HEK293 (cell line): ENCODE measurements around the gene STARD3.

Experiments
- GLIS1 ChIP-seq: fragments of 450-650 bp; formaldehyde crosslinking; IDR thresholded peaks from 2 replicates; pipeline ENCODE4 v1.5.1; 2016; ENCODE audit warnings: missing biosample characterization, missing genetic modification characterization
- KLF16 ChIP-seq: fragments of 450-650 bp; formaldehyde crosslinking; IDR thresholded peaks from 2 replicates; pipeline ENCODE4 v1.5.1; 2017; ENCODE audit warnings: missing biosample characterization, missing genetic modification characterization
- MYNN ChIP-seq: fragments of 450-650 bp; formaldehyde crosslinking; IDR thresholded peaks from 2 replicates; pipeline ENCODE4 v1.5.1; 2016; ENCODE audit warnings: missing biosample characterization, missing genetic modification characterization, borderline replicate concordance
- ZNF335 ChIP-seq: fragments of 450-650 bp; formaldehyde crosslinking; conservative IDR thresholded peaks from 2 replicates; pipeline ENCODE4 v1.5.1; 2016; ENCODE audit warnings: missing biosample characterization, missing genetic modification characterization
- ZNF350 ChIP-seq: fragments of 450-650 bp; formaldehyde crosslinking; IDR thresholded peaks from 2 replicates; pipeline ENCODE4 v1.5.0; 2017; ENCODE audit warnings: missing biosample characterization, mild to moderate bottlenecking, missing genetic modification characterization
- ZNF416 ChIP-seq: fragments of 450-650 bp; formaldehyde crosslinking; IDR thresholded peaks from 2 replicates; pipeline ENCODE4 v1.5.1; 2016; ENCODE audit warnings: missing biosample characterization, missing genetic modification characterization
- ZNF785 ChIP-seq: fragments of 450-650 bp; formaldehyde crosslinking; IDR thresholded peaks from 2 replicates; pipeline ENCODE4 v1.5.1; 2016; ENCODE audit warnings: missing biosample characterization, missing genetic modification characterization
- TF ChIP-seq, protein P1 (sequence below): fragments of 450-650 bp; formaldehyde crosslinking; IDR thresholded peaks from 2 replicates; pipeline ENCODE4 v1.5.1; 2016; ENCODE audit warnings: missing biosample characterization, missing genetic modification characterization
- TF ChIP-seq, protein P2 (sequence below): fragments of 450-650 bp; formaldehyde crosslinking; IDR thresholded peaks from 2 replicates; pipeline ENCODE4 v1.5.1; 2017; ENCODE audit warnings: missing biosample characterization, missing genetic modification characterization
- TF ChIP-seq, protein P3 (sequence below): fragments of 450-650 bp; formaldehyde crosslinking; IDR thresholded peaks from 2 replicates; pipeline ENCODE4 v1.5.1; 2017; ENCODE audit warnings: missing biosample characterization, missing genetic modification characterization
- TF ChIP-seq, protein P4 (sequence below): fragments of 450-650 bp; formaldehyde crosslinking; IDR thresholded peaks from 2 replicates; pipeline ENCODE4 v1.5.1; 2016; ENCODE audit warnings: missing biosample characterization, missing genetic modification characterization
- TF ChIP-seq, protein P5 (sequence below): fragments of 450-650 bp; formaldehyde crosslinking; IDR thresholded peaks from 2 replicates; pipeline ENCODE4 v1.5.1; 2016; ENCODE audit warnings: missing biosample characterization, missing genetic modification characterization
- TF ChIP-seq, protein P6 (sequence below): fragments of 450-650 bp; formaldehyde crosslinking; IDR thresholded peaks from 2 replicates; pipeline ENCODE4 v1.5.1; 2016; ENCODE audit warnings: missing biosample characterization, missing genetic modification characterization

DNA sequence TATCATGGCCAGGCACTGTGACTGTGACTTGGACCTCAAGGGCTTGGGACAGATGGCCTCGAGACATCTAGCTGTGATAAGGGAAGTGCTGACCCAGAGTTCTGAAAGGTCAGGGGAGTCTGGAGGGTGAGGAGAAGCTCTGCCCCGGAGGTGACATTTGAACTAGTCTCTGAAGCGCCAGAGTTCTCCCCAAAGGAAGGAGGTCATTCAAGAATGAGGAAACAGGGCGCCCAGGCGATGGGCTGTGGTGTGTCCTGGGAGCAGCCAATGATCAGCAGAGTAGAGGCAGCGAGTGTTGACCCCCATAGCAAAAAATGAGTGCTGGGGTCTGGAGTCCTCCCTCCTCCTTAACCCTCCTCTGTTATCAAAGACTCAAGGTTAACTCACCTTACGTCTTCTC is 4.9 kb downstream of the STARD3 start:
- TF ChIP-seq ZNF785, result no peak
- TF ChIP-seq, protein P1, sequence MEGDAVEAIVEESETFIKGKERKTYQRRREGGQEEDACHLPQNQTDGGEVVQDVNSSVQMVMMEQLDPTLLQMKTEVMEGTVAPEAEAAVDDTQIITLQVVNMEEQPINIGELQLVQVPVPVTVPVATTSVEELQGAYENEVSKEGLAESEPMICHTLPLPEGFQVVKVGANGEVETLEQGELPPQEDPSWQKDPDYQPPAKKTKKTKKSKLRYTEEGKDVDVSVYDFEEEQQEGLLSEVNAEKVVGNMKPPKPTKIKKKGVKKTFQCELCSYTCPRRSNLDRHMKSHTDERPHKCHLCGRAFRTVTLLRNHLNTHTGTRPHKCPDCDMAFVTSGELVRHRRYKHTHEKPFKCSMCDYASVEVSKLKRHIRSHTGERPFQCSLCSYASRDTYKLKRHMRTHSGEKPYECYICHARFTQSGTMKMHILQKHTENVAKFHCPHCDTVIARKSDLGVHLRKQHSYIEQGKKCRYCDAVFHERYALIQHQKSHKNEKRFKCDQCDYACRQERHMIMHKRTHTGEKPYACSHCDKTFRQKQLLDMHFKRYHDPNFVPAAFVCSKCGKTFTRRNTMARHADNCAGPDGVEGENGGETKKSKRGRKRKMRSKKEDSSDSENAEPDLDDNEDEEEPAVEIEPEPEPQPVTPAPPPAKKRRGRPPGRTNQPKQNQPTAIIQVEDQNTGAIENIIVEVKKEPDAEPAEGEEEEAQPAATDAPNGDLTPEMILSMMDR (tag by site-specific recombination), result no peak
- no peak for TF ChIP-seq MYNN (tag by site-specific recombination)
- no peak for TF ChIP-seq ZNF350 (tag by site-specific recombination)
- TF ChIP-seq, protein P2, sequence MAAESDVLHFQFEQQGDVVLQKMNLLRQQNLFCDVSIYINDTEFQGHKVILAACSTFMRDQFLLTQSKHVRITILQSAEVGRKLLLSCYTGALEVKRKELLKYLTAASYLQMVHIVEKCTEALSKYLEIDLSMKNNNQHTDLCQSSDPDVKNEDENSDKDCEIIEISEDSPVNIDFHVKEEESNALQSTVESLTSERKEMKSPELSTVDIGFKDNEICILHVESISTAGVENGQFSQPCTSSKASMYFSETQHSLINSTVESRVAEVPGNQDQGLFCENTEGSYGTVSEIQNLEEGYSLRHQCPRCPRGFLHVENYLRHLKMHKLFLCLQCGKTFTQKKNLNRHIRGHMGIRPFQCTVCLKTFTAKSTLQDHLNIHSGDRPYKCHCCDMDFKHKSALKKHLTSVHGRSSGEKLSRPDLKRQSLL, result no peak
- no peak for TF ChIP-seq KLF16
- TF ChIP-seq, protein P3, sequence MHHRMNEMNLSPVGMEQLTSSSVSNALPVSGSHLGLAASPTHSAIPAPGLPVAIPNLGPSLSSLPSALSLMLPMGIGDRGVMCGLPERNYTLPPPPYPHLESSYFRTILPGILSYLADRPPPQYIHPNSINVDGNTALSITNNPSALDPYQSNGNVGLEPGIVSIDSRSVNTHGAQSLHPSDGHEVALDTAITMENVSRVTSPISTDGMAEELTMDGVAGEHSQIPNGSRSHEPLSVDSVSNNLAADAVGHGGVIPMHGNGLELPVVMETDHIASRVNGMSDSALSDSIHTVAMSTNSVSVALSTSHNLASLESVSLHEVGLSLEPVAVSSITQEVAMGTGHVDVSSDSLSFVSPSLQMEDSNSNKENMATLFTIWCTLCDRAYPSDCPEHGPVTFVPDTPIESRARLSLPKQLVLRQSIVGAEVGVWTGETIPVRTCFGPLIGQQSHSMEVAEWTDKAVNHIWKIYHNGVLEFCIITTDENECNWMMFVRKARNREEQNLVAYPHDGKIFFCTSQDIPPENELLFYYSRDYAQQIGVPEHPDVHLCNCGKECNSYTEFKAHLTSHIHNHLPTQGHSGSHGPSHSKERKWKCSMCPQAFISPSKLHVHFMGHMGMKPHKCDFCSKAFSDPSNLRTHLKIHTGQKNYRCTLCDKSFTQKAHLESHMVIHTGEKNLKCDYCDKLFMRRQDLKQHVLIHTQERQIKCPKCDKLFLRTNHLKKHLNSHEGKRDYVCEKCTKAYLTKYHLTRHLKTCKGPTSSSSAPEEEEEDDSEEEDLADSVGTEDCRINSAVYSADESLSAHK (tag by site-specific recombination), result no peak
- TF ChIP-seq GLIS1 (tag by site-specific recombination), result no peak
- TF ChIP-seq, protein P4, sequence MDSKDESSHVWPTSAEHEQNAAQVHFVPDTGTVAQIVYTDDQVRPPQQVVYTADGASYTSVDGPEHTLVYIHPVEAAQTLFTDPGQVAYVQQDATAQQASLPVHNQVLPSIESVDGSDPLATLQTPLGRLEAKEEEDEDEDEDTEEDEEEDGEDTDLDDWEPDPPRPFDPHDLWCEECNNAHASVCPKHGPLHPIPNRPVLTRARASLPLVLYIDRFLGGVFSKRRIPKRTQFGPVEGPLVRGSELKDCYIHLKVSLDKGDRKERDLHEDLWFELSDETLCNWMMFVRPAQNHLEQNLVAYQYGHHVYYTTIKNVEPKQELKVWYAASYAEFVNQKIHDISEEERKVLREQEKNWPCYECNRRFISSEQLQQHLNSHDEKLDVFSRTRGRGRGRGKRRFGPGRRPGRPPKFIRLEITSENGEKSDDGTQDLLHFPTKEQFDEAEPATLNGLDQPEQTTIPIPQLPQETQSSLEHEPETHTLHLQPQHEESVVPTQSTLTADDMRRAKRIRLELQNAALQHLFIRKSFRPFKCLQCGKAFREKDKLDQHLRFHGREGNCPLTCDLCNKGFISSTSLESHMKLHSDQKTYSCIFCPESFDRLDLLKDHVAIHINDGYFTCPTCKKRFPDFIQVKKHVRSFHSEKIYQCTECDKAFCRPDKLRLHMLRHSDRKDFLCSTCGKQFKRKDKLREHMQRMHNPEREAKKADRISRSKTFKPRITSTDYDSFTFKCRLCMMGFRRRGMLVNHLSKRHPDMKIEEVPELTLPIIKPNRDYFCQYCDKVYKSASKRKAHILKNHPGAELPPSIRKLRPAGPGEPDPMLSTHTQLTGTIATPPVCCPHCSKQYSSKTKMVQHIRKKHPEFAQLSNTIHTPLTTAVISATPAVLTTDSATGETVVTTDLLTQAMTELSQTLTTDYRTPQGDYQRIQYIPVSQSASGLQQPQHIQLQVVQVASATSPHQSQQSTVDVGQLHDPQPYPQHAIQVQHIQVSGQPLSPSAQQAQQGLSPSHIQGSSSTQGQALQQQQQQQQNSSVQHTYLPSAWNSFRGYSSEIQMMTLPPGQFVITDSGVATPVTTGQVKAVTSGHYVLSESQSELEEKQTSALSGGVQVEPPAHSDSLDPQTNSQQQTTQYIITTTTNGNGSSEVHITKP (tag by site-specific recombination), result no peak
- TF ChIP-seq, protein P5, sequence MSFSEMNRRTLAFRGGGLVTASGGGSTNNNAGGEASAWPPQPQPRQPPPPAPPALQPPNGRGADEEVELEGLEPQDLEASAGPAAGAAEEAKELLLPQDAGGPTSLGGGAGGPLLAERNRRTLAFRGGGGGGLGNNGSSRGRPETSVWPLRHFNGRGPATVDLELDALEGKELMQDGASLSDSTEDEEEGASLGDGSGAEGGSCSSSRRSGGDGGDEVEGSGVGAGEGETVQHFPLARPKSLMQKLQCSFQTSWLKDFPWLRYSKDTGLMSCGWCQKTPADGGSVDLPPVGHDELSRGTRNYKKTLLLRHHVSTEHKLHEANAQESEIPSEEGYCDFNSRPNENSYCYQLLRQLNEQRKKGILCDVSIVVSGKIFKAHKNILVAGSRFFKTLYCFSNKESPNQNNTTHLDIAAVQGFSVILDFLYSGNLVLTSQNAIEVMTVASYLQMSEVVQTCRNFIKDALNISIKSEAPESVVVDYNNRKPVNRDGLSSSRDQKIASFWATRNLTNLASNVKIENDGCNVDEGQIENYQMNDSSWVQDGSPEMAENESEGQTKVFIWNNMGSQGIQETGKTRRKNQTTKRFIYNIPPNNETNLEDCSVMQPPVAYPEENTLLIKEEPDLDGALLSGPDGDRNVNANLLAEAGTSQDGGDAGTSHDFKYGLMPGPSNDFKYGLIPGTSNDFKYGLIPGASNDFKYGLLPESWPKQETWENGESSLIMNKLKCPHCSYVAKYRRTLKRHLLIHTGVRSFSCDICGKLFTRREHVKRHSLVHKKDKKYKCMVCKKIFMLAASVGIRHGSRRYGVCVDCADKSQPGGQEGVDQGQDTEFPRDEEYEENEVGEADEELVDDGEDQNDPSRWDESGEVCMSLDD (tag by site-specific recombination), result no peak
- no peak for TF ChIP-seq ZNF416 (tag by site-specific recombination)
- TF ChIP-seq ZNF335 (tag by site-specific recombination), result no peak
- TF ChIP-seq, protein P6, sequence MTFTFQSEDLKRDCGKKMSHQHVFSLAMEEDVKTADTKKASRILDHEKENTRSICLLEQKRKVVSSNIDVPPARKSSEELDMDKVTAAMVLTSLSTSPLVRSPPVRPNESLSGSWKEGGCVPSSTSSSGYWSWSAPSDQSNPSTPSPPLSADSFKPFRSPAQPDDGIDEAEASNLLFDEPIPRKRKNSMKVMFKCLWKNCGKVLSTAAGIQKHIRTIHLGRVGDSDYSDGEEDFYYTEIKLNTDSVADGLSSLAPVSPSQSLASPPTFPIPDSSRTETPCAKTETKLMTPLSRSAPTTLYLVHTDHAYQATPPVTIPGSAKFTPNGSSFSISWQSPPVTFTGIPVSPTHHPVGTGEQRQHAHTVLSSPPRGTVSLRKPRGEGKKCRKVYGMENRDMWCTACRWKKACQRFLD (tag by site-specific recombination), result no peak
